Esophagus muscularis mucosa (tissue), 3 donors: Measurements from ENCODE around the gene MVB12B.

Source experiments
- CTCF ChIP-seq, 3 experiments: fragments of 200-600 bp in 2 of 3; fragments of 450-650 bp in 1 of 3; sonication (generic) in 2 of 3; IDR thresholded peaks; one replicate each; pipeline ENCODE4 v1.5.1; 2017 to 2019; ENCODE audit warnings: antibody characterized with exemption in 3 of 3, mild to moderate bottlenecking in 2 of 3, moderate library complexity in 1 of 3
- POLR2A ChIP-seq: fragments of 450-650 bp; IDR thresholded peaks from one replicate; pipeline ENCODE4 v1.6.1; 2017; ENCODE audit warnings: antibody characterized with exemption, moderate library complexity, mild to moderate bottlenecking, low read depth
- POLR2AphosphoS5 ChIP-seq, 2 donors: sonication (generic); formaldehyde crosslinking; IDR thresholded peaks; one replicate each; pipeline ENCODE4 v1.6.1; 2017; ENCODE audit warnings: antibody characterized with exemption in 2 of 2

GRCh38 chr9:126403397-126403796, 76.8 kb downstream of the MVB12B start:
- no peak for TF ChIP-seq POLR2A
- no peak for TF ChIP-seq CTCF (IDR thresholded peaks at IDR 0.05)
- TF ChIP-seq POLR2AphosphoS5 (IDR thresholded peaks at IDR 0.05): no peak
